Stimulated activated CD4-positive, alpha-beta T cell treated with anti-CD3 and anti-CD28 coated beads, Interleukin-4, amount 100 ng/mL, for 48 hours (primary cell): ENCODE results near the gene RARS2.
"Not testable (repeated sequence)": the region's sequence is repeated elsewhere in the genome, so short reads cannot be mapped to it uniquely, and the experiment has no call there.

Source experiments
- DNase-seq, 2 donors: peaks; one replicate each; pipeline ENCODE4 v3.0.0-alpha.2; 2020; ENCODE audit warnings: low read depth in 2 of 2

RARS2 gene

GRCh38 chr6:87501809-87502572 is 87.8 kb downstream of the RARS2 start:
- DNase-seq: no peak

- no peak for DNase-seq
Measured at GRCh38 chr6:87498048-87498447, 91.7 kb downstream of the RARS2 start.

GRCh38 chr6:87494761-87495422 is 94.9 kb downstream of the RARS2 start:
- DNase-seq: no peak

GRCh38 chr6:87489326-87489725 is 100.5 kb downstream of the RARS2 start:
- not testable (repeated sequence) for DNase-seq

- DNase-seq: no peak
Measured at GRCh38 chr6:87487555-87487954, 102.2 kb downstream of the RARS2 start.

- no peak for DNase-seq
Measured at GRCh38 chr6:87484491-87484890, 105.3 kb downstream of the RARS2 start.

- no peak for DNase-seq
Measured at GRCh38 chr6:87483929-87484328, 105.9 kb downstream of the RARS2 start.

GRCh38 chr6:87482366-87482765 is 107.4 kb downstream of the RARS2 start:
- no peak for DNase-seq

GRCh38 chr6:87481931-87482330 is 107.9 kb downstream of the RARS2 start:
- DNase-seq: no peak

- DNase-seq: peak in 1 of 2 donors; percentile 56
Measured at GRCh38 chr6:87473419-87473903, 116.3 kb downstream of the RARS2 start.

- peak; percentile 72 to 78 for DNase-seq
Measured at GRCh38 chr6:87472525-87473418, 117.0 kb downstream of the RARS2 start, which contains the start of gene SLC35A1. SLC35A1 (plus strand) TSS chr6:87472974; CDS start chr6:87473004, 30 bp downstream.

GRCh38 chr6:87465051-87465450 is 124.7 kb downstream of the RARS2 start:
- no peak for DNase-seq
